DOHH2 (cell line): ENCODE results near the gene JHY.

Experiments
- H3F3A ChIP-seq: fragments of 200-600 bp; sonication (generic), shearing (Covaris generic); 2 replicates; pipeline ENCODE4 v1.6.0; 2016; ENCODE audit warnings: antibody characterized with exemption, mild to moderate bottlenecking; ENCODE audit not compliant: control insufficient read depth, insufficient read depth
- H3K27ac ChIP-seq: fragments of 200-600 bp; sonication (generic); 2 replicates; pipeline ENCODE4 v1.5.1; 2014; ENCODE audit warnings: low read depth, mild to moderate bottlenecking, low read length, moderate library complexity
- H3K27me3 ChIP-seq: fragments of 200-600 bp; sonication (generic); 2 replicates; pipeline ENCODE4 v1.6.1; 2014; ENCODE audit warnings: mild to moderate bottlenecking, low read length, mixed read lengths; ENCODE audit not compliant: control insufficient read depth
- H3K36me3 ChIP-seq: fragments of 200-600 bp; sonication (generic); 2 replicates; pipeline ENCODE4 v1.6.1; 2014; ENCODE audit warnings: mild to moderate bottlenecking, low read length, moderate library complexity, mixed read lengths; ENCODE audit not compliant: control insufficient read depth
- H3K4me1 ChIP-seq: fragments of 200-600 bp; sonication (generic); 2 replicates; pipeline ENCODE4 v1.6.1; 2014; ENCODE audit warnings: mild to moderate bottlenecking, low read length, mixed read lengths; ENCODE audit not compliant: control insufficient read depth
- H3K4me2 ChIP-seq: fragments of 200-600 bp; sonication (generic); 2 replicates; pipeline ENCODE4 v1.6.0; 2014; ENCODE audit warnings: mild to moderate bottlenecking, low read length, moderate library complexity
- H3K4me3 ChIP-seq: fragments of 200-600 bp; sonication (generic); 2 replicates; pipeline ENCODE4 v1.5.1; 2014; ENCODE audit warnings: mild to moderate bottlenecking, low read length, mixed read lengths
- H3K79me2 ChIP-seq: fragments of 200-600 bp; sonication (generic); 2 replicates; pipeline ENCODE4 v1.6.1; 2014; ENCODE audit warnings: mild to moderate bottlenecking, low read length, mixed read lengths; ENCODE audit not compliant: control insufficient read depth
- H3K9me2 ChIP-seq: fragments of 200-600 bp; sonication (generic); replicated peaks from 2 replicates; pipeline ENCODE4 v1.6.1; 2014; ENCODE audit warnings: mild to moderate bottlenecking, low read length, mixed read lengths; ENCODE audit not compliant: control insufficient read depth
- H3K9me3 ChIP-seq: fragments of 200-600 bp; sonication (generic); 2 replicates; pipeline ENCODE4 v1.6.1; 2014; ENCODE audit warnings: antibody characterized with exemption, low read length, mixed read lengths; ENCODE audit not compliant: control insufficient read depth, insufficient read depth
- H4K20me1 ChIP-seq: fragments of 200-600 bp; sonication (generic); 2 replicates; pipeline ENCODE4 v1.6.0; 2014; ENCODE audit warnings: low read depth, mild to moderate bottlenecking, antibody characterized with exemption, low read length, moderate library complexity; ENCODE audit not compliant: control insufficient read depth, insufficient read depth
- EZH2phosphoT487 ChIP-seq: fragments of 200-600 bp; sonication (generic); IDR thresholded peaks from 2 replicates; pipeline ENCODE4 v1.6.1; 2017; ENCODE audit warnings: borderline replicate concordance, mild to moderate bottlenecking, antibody characterized with exemption, low read length, moderate library complexity, mixed read lengths
- TF ChIP-seq, protein P1 (sequence below): fragments of 200-600 bp; sonication (generic); IDR thresholded peaks from one replicate; pipeline ENCODE4 v1.5.1; 2014; ENCODE audit warnings: antibody characterized with exemption, mild to moderate bottlenecking, low read depth, low read length; ENCODE audit not compliant: poor library complexity, severe bottlenecking

Gene JHY

DNA sequence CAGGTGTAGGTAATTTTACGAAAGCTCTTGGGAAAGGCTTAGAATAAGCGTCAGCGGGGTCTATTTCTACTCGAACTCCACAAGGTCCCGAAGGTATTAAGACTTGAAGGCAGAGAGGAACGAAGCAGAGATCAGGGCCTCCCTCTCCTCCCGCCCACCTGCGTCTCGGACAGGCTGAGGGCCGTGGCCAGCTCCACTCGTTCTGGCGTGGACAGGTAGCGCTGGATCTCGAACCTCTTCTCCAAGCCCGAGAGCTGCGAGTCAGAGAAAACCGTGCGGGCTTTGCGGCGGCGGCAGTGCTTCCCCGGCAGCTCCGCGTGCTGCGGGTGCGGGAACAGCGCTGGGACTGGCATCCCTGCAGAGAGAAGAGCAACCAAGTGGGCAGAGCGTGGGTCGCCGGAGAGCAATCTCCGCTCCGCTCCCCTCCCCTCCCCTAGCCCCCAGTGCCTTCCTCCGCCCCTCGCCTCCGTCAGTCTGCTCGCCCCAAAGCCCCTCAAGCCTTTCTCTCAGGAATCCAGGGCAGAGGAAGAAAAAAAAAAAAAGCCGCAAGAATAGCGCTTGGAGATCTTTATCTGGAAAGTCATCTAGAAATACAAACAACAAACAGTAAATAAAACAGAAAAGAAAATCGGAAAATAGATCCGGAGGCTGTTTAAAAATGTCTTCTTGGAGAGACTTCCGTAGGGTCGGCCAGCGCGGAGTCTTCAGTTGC, 96.7 kb downstream of the JHY start:
- Histone ChIP-seq H3K27ac (no peak overlapping the region), H3K36me3 (no peaks in the 10 kb centered on the region), H3K9me2 (no peaks in the 10 kb centered on the region), H3K4me1 (no peaks in the 10 kb centered on the region), H3K27me3 (peaks cover 8% of the 10 kb centered on the region), H4K20me1 (no peaks in the 10 kb centered on the region), H3F3A (no peaks in the 10 kb centered on the region), H3K9me3 (no peaks in the 10 kb centered on the region), H3K4me3 (no peak overlapping the region), H3K79me2 (no peaks in the 10 kb centered on the region), H3K4me2 (no peak overlapping the region)
- TF ChIP-seq EZH2phosphoT487, result no peak
- TF ChIP-seq, protein P1, sequence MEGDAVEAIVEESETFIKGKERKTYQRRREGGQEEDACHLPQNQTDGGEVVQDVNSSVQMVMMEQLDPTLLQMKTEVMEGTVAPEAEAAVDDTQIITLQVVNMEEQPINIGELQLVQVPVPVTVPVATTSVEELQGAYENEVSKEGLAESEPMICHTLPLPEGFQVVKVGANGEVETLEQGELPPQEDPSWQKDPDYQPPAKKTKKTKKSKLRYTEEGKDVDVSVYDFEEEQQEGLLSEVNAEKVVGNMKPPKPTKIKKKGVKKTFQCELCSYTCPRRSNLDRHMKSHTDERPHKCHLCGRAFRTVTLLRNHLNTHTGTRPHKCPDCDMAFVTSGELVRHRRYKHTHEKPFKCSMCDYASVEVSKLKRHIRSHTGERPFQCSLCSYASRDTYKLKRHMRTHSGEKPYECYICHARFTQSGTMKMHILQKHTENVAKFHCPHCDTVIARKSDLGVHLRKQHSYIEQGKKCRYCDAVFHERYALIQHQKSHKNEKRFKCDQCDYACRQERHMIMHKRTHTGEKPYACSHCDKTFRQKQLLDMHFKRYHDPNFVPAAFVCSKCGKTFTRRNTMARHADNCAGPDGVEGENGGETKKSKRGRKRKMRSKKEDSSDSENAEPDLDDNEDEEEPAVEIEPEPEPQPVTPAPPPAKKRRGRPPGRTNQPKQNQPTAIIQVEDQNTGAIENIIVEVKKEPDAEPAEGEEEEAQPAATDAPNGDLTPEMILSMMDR, result no peak

DNA sequence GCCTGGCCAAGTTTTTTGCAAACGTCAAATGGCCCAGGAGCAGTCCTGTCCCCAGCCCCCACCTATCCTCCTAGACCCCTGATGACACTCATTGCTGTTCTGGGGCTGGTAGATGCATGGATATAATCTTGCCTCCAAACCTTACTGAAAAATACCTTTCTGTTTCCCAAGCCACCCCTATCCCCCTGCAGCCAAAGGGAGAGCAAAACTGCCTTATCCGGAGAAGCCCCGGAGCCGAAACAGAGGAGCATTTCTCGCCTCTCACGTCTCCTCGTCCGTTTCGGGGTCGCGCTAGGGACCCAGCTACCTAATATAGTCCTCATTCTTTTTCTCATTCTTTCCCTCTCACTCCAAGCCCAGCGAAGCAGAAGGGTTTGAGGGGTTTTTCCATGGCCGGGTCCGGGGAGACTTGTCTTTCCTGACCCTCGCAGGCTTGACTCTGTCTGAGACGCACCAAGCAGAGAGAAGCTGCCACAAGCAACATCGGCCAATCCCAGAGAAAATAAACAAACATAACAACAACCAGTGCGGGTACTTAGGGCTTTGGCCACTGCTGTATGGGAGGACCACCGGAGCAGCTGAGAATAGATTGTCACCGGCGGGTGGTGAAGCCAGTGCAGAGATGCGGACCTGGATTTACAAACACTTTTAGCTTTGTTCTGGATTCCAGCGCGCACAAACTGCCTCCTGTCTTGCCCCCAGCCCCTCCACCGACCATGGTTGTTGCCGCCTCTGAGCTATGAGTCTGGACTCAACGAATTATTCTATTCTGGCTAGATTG, 97.4 kb downstream of the JHY start:
- H3K4me1 ChIP-seq, result no peaks in the 10 kb centered on the region
- no peaks in the 10 kb centered on the region for H4K20me1 ChIP-seq
- no peak for TF ChIP-seq EZH2phosphoT487
- TF ChIP-seq, protein P1, result no peak
- H3K4me3 ChIP-seq, result no peak overlapping the region
- H3K27me3 ChIP-seq, result peaks cover 12% of the 10 kb centered on the region
- no peaks in the 10 kb centered on the region for H3K36me3 ChIP-seq
- no peak overlapping the region for H3K27ac ChIP-seq
- H3K9me2 ChIP-seq, result no peaks in the 10 kb centered on the region
- H3K79me2 ChIP-seq, result no peaks in the 10 kb centered on the region
- H3F3A ChIP-seq, result no peaks in the 10 kb centered on the region
- H3K4me2 ChIP-seq, result no peak overlapping the region
- H3K9me3 ChIP-seq, result no peaks in the 10 kb centered on the region

DNA sequence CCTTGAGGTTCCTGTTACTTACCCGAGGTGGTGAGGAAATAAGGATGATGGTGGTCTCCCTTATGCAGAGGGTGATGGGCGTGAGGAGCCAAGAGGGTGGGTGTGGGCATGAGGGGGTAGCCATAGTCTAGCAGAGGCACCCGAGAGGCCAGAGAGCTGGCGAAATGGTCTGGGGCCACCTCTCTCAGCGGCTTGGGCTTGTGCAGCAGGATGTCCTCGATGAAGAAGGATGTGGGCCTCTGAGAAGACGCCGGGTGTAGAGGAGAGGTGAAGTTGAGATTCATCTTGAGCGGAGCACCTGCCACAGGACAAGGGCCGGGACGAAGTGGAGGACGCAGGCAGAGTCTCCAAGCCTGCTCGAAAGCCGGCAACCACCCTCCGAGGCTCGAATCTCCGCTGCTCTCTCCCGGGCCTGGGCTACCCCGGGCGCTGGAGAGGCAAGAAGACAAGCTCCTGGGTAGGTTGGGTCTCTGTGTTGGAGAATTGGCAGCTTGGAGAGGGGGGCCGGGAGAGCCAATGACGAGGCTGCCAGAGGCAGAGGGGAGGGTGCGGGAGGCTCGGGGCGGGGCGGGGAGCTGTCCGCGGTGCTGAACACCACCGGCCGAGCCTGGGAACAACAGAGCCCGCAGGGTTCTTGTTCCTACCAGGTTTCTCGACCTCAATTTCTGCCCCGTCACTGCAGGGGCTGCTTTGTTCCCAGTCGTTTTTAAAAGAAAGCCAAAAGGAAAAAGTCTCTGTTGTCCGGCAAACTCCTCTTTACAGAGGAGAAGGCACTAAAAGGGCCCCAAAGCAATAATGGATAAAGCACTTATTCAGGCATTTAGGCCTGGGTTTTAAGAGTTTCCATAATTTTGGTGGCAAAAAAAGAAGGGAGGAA, 99.1 kb downstream of the JHY start, which contains the start of gene BSX:
TSS of gene BSX (minus strand) at position 447 of the 877 bp plus-strand sequence. CDS start at position 284, 163 bp downstream.
- H3K4me2 ChIP-seq, result no peak within 1 kb of the TSS
- H3K9me2 ChIP-seq, result no peaks in the 10 kb centered on the region
- H3F3A ChIP-seq, result no peaks in the 10 kb centered on the region
- no peaks in the 10 kb centered on the region for H3K9me3 ChIP-seq
- H3K4me1 ChIP-seq, result no peaks in the 10 kb centered on the region
- no peak within 1 kb of the TSS for H3K4me3 ChIP-seq
- H3K36me3 ChIP-seq, result no peaks in the 10 kb centered on the region
- H3K27ac ChIP-seq, result no peak within 1 kb of the TSS
- peaks cover 20% of the 10 kb centered on the region for H3K27me3 ChIP-seq
- no peaks in the 10 kb centered on the region for H3K79me2 ChIP-seq
- no peaks in the 10 kb centered on the region for H4K20me1 ChIP-seq
- TF ChIP-seq EZH2phosphoT487, result no peak
- TF ChIP-seq, protein P1, result no peak
